Measurements from ENCODE around the gene SLC43A3.
"Not testable (repeated sequence)": the region's sequence is repeated elsewhere in the genome, so short reads cannot be mapped to it uniquely, and the experiment has no call there.

SLC43A3 gene

GRCh38 chr11:57387289-57388030, 39.5 kb downstream of the SLC43A3 start:
- no peak for DNase-seq (ENCODE audit: extremely low read depth in 1 of 2, low read depth in 1 of 2)

GRCh38 chr11:57386178-57386940, 40.6 kb downstream of the SLC43A3 start:
- no peak for DNase-seq (ENCODE audit: extremely low read depth in 1 of 2, low read depth in 1 of 2)

- DNase-seq (ENCODE audit: extremely low read depth in 1 of 2, low read depth in 1 of 2), result no peak
Measured at GRCh38 chr11:57380975-57381374, 45.9 kb downstream of the SLC43A3 start, which contains the start of gene PRG3. PRG3 (minus strand) TSS chr11:57381150; CDS start chr11:57380708, 442 bp downstream.

GRCh38 chr11:57379732-57380131, 47.2 kb downstream of the SLC43A3 start:
- DNase-seq (ENCODE audit: extremely low read depth in 1 of 2, low read depth in 1 of 2), result no peak

GRCh38 chr11:57378186-57378585, 48.7 kb downstream of the SLC43A3 start:
- no peak for DNase-seq (ENCODE audit: extremely low read depth in 1 of 2, low read depth in 1 of 2)

GRCh38 chr11:57377107-57377506, 49.8 kb downstream of the SLC43A3 start:
- no peak for DNase-seq (ENCODE audit: extremely low read depth in 1 of 2, low read depth in 1 of 2)

GRCh38 chr11:57376095-57377090, 50.5 kb downstream of the SLC43A3 start:
- DNase-seq (ENCODE audit: extremely low read depth in 1 of 2, low read depth in 1 of 2), result no peak

- DNase-seq (ENCODE audit: extremely low read depth in 1 of 2, low read depth in 1 of 2), result no peak
Measured at GRCh38 chr11:57375490-57375889, 51.4 kb downstream of the SLC43A3 start.

GRCh38 chr11:57374966-57375365, 52.0 kb downstream of the SLC43A3 start:
- DNase-seq (ENCODE audit: extremely low read depth in 1 of 2, low read depth in 1 of 2), result no peak

GRCh38 chr11:57373146-57373545, 53.8 kb downstream of the SLC43A3 start:
- DNase-seq (ENCODE audit: extremely low read depth in 1 of 2, low read depth in 1 of 2), result no peak

GRCh38 chr11:57370941-57371340, 56.0 kb downstream of the SLC43A3 start:
- DNase-seq (ENCODE audit: extremely low read depth in 1 of 2, low read depth in 1 of 2), result no peak

GRCh38 chr11:57370251-57370650, 56.7 kb downstream of the SLC43A3 start:
- DNase-seq (ENCODE audit: extremely low read depth in 1 of 2, low read depth in 1 of 2), result no peak

GRCh38 chr11:57368845-57369232, 58.1 kb downstream of the SLC43A3 start:
- no peak for DNase-seq (ENCODE audit: extremely low read depth in 1 of 2, low read depth in 1 of 2)

GRCh38 chr11:57368106-57368844, 58.6 kb downstream of the SLC43A3 start:
- DNase-seq (ENCODE audit: extremely low read depth in 1 of 2, low read depth in 1 of 2), result no peak

GRCh38 chr11:57364851-57365660, 61.9 kb downstream of the SLC43A3 start:
- no peak for DNase-seq (ENCODE audit: extremely low read depth in 1 of 2, low read depth in 1 of 2)

- no peak for DNase-seq (ENCODE audit: extremely low read depth in 1 of 2, low read depth in 1 of 2)
Measured at GRCh38 chr11:57363131-57364080, 63.5 kb downstream of the SLC43A3 start.

- no peak for DNase-seq (ENCODE audit: extremely low read depth in 1 of 2, low read depth in 1 of 2)
Measured at GRCh38 chr11:57361926-57362325, 65.0 kb downstream of the SLC43A3 start.

GRCh38 chr11:57361420-57361819, 65.5 kb downstream of the SLC43A3 start:
- DNase-seq (ENCODE audit: extremely low read depth in 1 of 2, low read depth in 1 of 2), result not testable (repeated sequence)
